GM10847 (cell line): ENCODE results near the gene PELI1.

Experiments
- POLR2A ChIP-seq: IDR thresholded peaks from 2 replicates; pipeline ENCODE4 v1.6.1; 2011; ENCODE audit not compliant: insufficient read length; ENCODE audit errors: extremely low read depth

PELI1 gene

GRCh38 chr2:64168201-64168600 lies 24.0 kb upstream of the PELI1 start:
- no peak for TF ChIP-seq POLR2A

GRCh38 chr2:64166637-64167420 lies 22.6 kb upstream of the PELI1 start:
- no peak for TF ChIP-seq POLR2A

- no peak for TF ChIP-seq POLR2A
Measured at GRCh38 chr2:64166212-64166611, 22.0 kb upstream of the PELI1 start.

DNA sequence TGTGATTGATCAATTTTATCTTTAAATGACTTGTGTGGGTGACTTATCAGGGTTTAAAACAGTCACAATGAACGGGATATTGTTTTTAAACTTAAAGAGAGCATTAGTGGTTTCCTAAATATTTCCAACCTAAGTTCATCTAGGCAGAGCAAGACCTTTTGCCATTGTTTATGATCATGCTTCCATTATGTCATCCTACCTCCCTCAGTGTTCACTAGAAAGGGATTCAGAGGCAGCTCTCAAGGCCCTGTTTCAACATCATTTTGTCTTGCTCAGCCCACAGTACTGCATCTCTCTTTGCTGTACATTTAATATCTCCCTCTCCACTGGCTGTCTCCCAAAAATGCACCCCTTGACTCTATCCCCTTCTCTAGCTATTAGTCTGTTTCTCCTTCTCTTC lies 21.5 kb upstream of the PELI1 start:
- no peak for TF ChIP-seq POLR2A

GRCh38 chr2:64164629-64165028 lies 20.4 kb upstream of the PELI1 start:
- no peak for TF ChIP-seq POLR2A

DNA sequence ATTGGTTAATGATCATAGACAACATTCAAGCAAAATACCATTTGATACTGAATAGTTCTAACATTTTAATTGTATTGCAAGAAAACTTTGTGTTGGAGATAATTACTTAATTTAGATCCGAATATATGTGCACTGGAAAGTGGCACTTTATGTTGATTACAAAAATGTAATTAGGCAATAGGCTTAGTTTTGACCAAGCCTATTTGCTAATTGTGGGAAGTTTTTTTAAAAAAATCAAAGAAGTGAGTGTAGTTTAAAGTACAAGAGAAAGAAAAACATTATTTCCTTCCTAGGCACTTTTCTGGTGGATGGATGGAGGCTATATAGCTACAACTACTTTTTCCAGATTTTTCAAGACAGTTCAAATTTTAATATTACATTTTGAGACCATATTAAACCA lies 18.3 kb upstream of the PELI1 start:
- TF ChIP-seq POLR2A, result no peak

- TF ChIP-seq POLR2A, result no peak
Measured at GRCh38 chr2:64157792-64158191, 13.6 kb upstream of the PELI1 start.

- TF ChIP-seq POLR2A, result no peak
Measured at GRCh38 chr2:64153811-64154210, 9.6 kb upstream of the PELI1 start.

DNA sequence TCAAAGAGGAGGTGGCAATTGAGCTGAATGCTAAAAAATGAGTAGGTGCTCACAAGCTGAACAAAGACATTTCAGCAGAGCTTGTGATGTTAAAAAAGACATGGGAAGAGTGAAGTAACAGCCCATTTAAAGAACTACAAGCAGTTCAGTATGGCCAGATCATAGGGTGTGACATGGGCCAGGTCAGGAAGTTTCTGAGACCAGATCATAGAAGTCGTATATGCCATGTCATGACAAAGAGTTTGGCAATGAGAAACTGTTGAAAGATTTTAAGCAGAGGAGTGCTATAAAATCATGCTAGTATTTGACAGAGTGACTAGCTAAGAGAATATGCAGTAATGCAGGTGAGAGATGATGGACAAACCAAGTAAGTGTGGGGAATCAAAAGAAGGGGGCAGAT lies 7.3 kb upstream of the PELI1 start:
- no peak for TF ChIP-seq POLR2A

GRCh38 chr2:64145714-64146113 lies 1.5 kb upstream of the PELI1 start:
- no peak for TF ChIP-seq POLR2A

DNA sequence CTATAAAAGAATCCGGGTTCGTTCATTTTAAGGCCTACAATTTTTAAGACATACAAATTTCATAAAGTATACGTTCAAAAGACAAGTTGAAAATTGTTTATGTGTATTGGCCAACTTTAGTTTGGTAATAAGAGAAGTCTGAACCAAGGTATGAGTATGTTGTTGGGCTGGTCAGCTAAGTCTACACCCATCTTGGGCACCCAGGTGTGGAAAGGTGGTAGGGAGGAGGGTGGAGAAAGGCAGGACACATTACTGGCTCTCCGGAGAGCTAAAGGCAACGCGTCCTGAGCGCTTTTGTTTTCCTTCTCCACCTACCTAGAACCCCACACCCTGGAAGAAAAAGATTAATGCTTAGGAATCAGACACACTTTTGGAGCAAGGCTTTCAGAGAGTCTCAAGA lies 899 bp upstream of the PELI1 start:
- TF ChIP-seq POLR2A, result no peak

DNA sequence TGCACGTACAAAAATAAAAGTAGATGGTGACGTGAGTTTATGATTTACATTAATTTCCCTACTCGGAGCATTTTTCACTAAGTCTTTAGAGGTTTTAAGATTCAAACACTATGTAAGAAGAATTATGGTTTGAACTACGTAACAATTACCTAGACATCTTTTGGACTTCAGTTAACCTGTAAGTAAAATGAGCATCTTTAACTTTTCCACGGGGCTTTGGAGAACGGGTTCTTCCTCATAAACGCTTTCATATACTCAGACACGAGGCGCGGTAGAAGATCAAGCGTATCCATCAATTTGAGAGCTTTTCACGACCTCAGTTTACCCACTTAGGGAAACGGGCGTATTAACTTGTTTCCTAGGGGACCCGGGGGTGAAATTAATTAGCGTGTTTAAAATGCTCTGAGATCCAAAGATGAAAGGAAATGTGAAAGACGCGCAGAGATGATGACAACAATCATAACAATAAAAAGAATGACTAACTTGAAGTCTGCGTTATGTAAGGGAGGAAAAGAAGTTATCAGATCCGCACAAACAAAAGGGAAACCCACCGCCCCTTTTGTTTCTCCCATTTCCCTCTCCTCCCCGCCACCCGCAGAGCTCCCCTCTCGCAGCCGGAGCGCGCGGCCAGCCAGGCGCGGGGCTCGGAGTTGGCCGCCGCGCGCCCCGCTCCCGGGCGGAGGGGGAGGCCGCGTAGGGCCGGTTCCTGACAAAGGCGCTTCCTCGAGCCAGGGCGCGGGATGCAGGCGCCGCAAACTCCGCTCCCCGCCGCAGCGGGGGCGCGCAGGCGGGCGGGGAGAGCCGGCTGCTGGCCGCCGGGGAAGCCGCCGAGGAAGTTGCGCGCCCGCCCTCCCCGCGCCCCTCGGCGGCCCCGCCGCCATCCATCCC lies 807 bp downstream of the PELI1 start:
- TF ChIP-seq POLR2A, result no peak

- no peak for TF ChIP-seq POLR2A
Measured at GRCh38 chr2:64142741-64143168, 1.5 kb downstream of the PELI1 start.

GRCh38 chr2:64141674-64142405 lies 2.4 kb downstream of the PELI1 start:
- TF ChIP-seq POLR2A, result no peak

- no peak for TF ChIP-seq POLR2A
Measured at GRCh38 chr2:64140665-64141200, 3.5 kb downstream of the PELI1 start.
